Karpas-422 (cell line): ENCODE results near the gene LAP3. TPM values are rescaled to one million over a fixed set of nuclear protein-coding genes. Genes with fewer than 3 reads are reported as not detected.

Source experiments
- DNase-seq: peaks from one replicate; pipeline ENCODE4 v3.0.0-alpha.2; 2015
- H2AFZ ChIP-seq: fragments of 200-600 bp; sonication (generic); 2 replicates; pipeline ENCODE4 v1.6.1; 2014; ENCODE audit warnings: antibody characterized with exemption, low read length, mixed read lengths
- H3K27ac ChIP-seq: fragments of 200-600 bp; sonication (generic); 2 replicates; pipeline ENCODE4 v1.5.1; 2014; ENCODE audit warnings: mild to moderate bottlenecking, low read length, moderate library complexity
- H3K27me3 ChIP-seq: fragments of 200-600 bp; sonication (generic); 2 replicates; pipeline ENCODE4 v1.6.1; 2014; ENCODE audit warnings: low read length, mixed read lengths
- H3K36me3 ChIP-seq: fragments of 200-600 bp; sonication (generic); 2 replicates; pipeline ENCODE4 v1.6.1; 2014; ENCODE audit warnings: low read length, mixed read lengths; ENCODE audit not compliant: insufficient read depth
- H3K4me1 ChIP-seq: fragments of 200-600 bp; sonication (generic); 2 replicates; pipeline ENCODE4 v1.6.1; 2014; ENCODE audit warnings: mild to moderate bottlenecking, low read length, mixed read lengths
- H3K4me2 ChIP-seq: fragments of 200-600 bp; sonication (generic); 2 replicates; pipeline ENCODE4 v1.6.1; 2014; ENCODE audit warnings: low read length, low read depth, mild to moderate bottlenecking; ENCODE audit not compliant: poor library complexity, severe bottlenecking
- H3K4me3 ChIP-seq: fragments of 200-600 bp; sonication (generic); 2 replicates; pipeline ENCODE4 v1.5.1; 2014; ENCODE audit warnings: mild to moderate bottlenecking, antibody characterized with exemption, low read length, mixed read lengths
- H3K79me2 ChIP-seq: fragments of 200-600 bp; sonication (generic); 2 replicates; pipeline ENCODE4 v1.6.1; 2014; ENCODE audit warnings: mild to moderate bottlenecking, low read length, mixed read lengths
- H3K9ac ChIP-seq: fragments of 200-600 bp; sonication (generic); 2 replicates; pipeline ENCODE4 v1.6.0; 2014; ENCODE audit warnings: low read length
- H3K9me2 ChIP-seq: fragments of 200-600 bp; sonication (generic), shearing (Covaris generic); replicated peaks from 2 replicates; pipeline ENCODE4 v1.6.0; 2014; ENCODE audit warnings: mild to moderate bottlenecking, low read length, moderate library complexity; ENCODE audit not compliant: insufficient read depth
- H3K9me3 ChIP-seq: fragments of 300-700, 200-600 bp; sonication (generic); 2 replicates; pipeline ENCODE4 v1.6.1; 2014; ENCODE audit warnings: low read length, mixed read lengths
- H4K20me1 ChIP-seq: fragments of 200-600 bp; sonication (generic); 2 replicates; pipeline ENCODE4 v1.6.1; 2014; ENCODE audit warnings: mild to moderate bottlenecking, antibody characterized with exemption, low read length, low read depth; ENCODE audit not compliant: insufficient read depth
- total RNA-seq: library from RNA; depleted of rRNA; stranded (reverse); fragments of >200 nt; shearing (Covaris generic); gene quantifications from 2 replicates; pipeline ENCODE4 v1.2.3, GENCODE V29; 2014; ENCODE audit warnings: low replicate concordance

Gene LAP3
- total RNA-seq, 1 experiment from 2014 or later = 146 TPM

DNA sequence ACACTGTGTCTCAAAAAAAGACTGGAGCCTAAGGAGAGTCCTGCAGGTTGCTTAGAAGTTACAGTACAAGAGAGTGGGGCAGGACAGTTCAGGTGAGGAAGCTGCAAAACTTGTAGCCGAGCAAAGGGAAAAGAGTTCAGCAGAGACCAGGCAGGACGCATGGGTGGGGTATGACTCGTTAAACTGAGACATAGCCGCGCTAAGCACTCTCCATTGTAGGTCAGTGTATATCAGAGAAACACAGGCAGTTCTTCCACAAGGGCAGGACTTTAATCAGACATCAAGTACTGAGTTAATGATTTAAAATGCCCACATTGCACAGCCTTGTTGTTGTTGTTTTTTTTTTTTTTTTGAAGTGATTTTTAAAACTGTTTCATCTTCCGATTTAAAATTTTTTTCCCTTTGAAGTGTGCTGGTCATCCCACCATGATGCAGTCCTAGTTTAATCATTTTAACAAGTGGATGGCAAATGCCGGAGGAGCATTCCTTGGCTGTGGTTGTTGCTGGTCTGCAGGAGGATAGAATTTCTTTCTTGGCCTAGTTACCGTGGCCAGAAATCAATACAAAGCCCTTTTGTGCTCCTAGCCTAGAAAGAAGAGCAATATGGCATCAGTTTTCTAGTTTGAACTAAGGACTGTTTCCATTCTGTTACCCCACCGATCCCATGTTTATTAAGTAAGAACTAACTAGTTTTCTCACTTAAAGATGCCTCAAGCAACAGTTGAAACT is 10.3 kb downstream of the LAP3 start:
- H2AFZ ChIP-seq = no peak overlapping the region
- H3K9me2 ChIP-seq = no peaks in the 10 kb centered on the region
- 0 out of 2 replicates have a peak overlapping the region, but pooled peaks have one; percentile 42 for H3K27ac ChIP-seq
- H3K4me3 ChIP-seq = no peak overlapping the region
- H3K27me3 ChIP-seq = no peaks in the 10 kb centered on the region
- H3K79me2 ChIP-seq = peaks cover 19% of the 10 kb centered on the region
- H4K20me1 ChIP-seq = peaks cover 9% of the 10 kb centered on the region; the same call in 1 of the 2 replicates
- H3K9ac ChIP-seq = no peak overlapping the region
- no peak for DNase-seq
- H3K4me1 ChIP-seq = peaks cover 20% of the 10 kb centered on the region
- no peaks in the 10 kb centered on the region for H3K9me3 ChIP-seq
- H3K36me3 ChIP-seq = peaks cover 78% of the 10 kb centered on the region
- H3K4me2 ChIP-seq = no peak overlapping the region

- H4K20me1 ChIP-seq = peaks cover 4% of the 10 kb centered on the region; the same call in 1 of the 2 replicates
These were observed 12.4 kb downstream of the LAP3 start for GRCh38 chr4:17589355-17589754.

GRCh38 chr4:17595471-17596005 is 18.5 kb downstream of the LAP3 start:
- Histone ChIP-seq H3K9me2 (no peaks in the 10 kb centered on the region), H3K4me2 (peak overlapping the region; percentile 78), H3K27ac (peak overlapping the region; percentile 98), H3K4me1 (peaks cover 74% of the 10 kb centered on the region), H3K27me3 (no peaks in the 10 kb centered on the region), H3K9ac (peak overlapping the region; percentile 67), H4K20me1 (peaks cover 2% of the 10 kb centered on the region), H3K4me3 (peak overlapping the region; percentile 44), H3K9me3 (no peaks in the 10 kb centered on the region), H2AFZ (no peak overlapping the region), H3K79me2 (peaks cover 35% of the 10 kb centered on the region), H3K36me3 (peaks cover 48% of the 10 kb centered on the region)
- DNase-seq = peak; percentile 95

More at GRCh38 chr4:17589355-17589754, 12.4 kb downstream of the LAP3 start:
- H3K9ac ChIP-seq = no peak overlapping the region
- H3K27ac ChIP-seq = peak overlapping the region; percentile 98
- H3K9me2 ChIP-seq = no peaks in the 10 kb centered on the region
- H3K4me3 ChIP-seq = no peak overlapping the region
- no peak overlapping the region for H2AFZ ChIP-seq
- no peak for DNase-seq
- H3K4me1 ChIP-seq = peaks cover 40% of the 10 kb centered on the region
- no peaks in the 10 kb centered on the region for H3K27me3 ChIP-seq
- peaks cover 68% of the 10 kb centered on the region for H3K36me3 ChIP-seq
- H3K9me3 ChIP-seq = no peaks in the 10 kb centered on the region
- no peak overlapping the region for H3K4me2 ChIP-seq
- peaks cover 16% of the 10 kb centered on the region; the same call in 1 of the 2 replicates for H3K79me2 ChIP-seq

DNA sequence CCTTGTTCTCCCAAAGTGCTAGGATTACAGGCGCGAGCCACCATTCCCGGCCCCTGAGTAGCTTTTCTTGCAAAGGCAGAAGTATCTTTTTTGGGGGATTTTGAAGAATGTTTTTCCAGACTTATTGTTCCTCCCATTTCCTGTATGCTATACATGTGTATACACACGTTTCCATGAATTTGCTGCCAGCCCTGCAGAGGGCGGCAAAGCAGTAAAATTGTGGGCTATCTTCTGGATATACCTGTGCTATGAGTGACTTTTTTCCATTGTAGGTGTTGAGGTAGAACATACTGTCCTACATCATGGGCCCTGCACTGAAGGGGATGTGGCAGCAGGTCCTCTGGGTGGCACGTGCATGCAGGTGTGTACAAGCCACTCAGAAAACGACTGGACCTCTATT is 20.5 kb downstream of the LAP3 start:
- Histone ChIP-seq H3K9me2 (no peaks in the 10 kb centered on the region), H3K9ac (no peak overlapping the region), H3K27ac (peak overlapping the region; percentile 98), H3K27me3 (no peaks in the 10 kb centered on the region), H3K9me3 (no peaks in the 10 kb centered on the region), H3K4me2 (no peak overlapping the region), H3K79me2 (peaks cover 50% of the 10 kb centered on the region), H3K4me3 (no peak overlapping the region), H4K20me1 (peaks cover 6% of the 10 kb centered on the region), H2AFZ (no peak overlapping the region), H3K4me1 (peaks cover 67% of the 10 kb centered on the region), H3K36me3 (peaks cover 62% of the 10 kb centered on the region)
- no peak for DNase-seq

GRCh38 chr4:17599826-17600225 is 22.8 kb downstream of the LAP3 start:
- no peak overlapping the region for H3K9ac ChIP-seq
- peaks cover 58% of the 10 kb centered on the region for H3K36me3 ChIP-seq
- no peak overlapping the region for H3K4me2 ChIP-seq
- peaks cover 45% of the 10 kb centered on the region for H3K4me1 ChIP-seq
- peaks cover 6% of the 10 kb centered on the region for H4K20me1 ChIP-seq
- H3K4me3 ChIP-seq = no peak overlapping the region
- no peak overlapping the region for H2AFZ ChIP-seq
- H3K79me2 ChIP-seq = peaks cover 50% of the 10 kb centered on the region
- no peaks in the 10 kb centered on the region for H3K27me3 ChIP-seq
- H3K9me3 ChIP-seq = no peaks in the 10 kb centered on the region
- no peak for DNase-seq
- H3K27ac ChIP-seq = peak overlapping the region; percentile 54
- no peaks in the 10 kb centered on the region for H3K9me2 ChIP-seq

DNA sequence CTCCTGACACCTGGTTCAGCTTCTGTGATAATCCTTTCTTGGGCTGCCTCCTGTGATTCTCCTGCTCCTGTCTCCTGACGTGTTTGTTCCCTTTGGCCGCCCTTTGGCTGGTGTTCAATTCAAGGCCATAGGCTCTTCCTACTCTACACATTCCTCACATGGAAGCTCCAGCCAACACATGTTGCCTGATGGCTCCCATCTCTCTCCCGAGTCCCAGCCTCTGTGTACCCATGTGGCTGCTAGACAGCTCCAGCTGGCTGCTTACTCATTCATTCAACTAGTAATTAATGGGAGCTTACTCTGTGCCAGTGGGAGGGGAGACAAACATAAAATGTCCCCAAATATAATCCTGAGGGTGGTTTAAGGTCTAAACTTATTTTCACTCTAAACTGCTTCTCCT is 28.2 kb downstream of the LAP3 start:
- H3K9ac ChIP-seq = no peak overlapping the region
- no peaks in the 10 kb centered on the region for H3K27me3 ChIP-seq
- H4K20me1 ChIP-seq = peaks cover 6% of the 10 kb centered on the region; the same call in 1 of the 2 replicates
- H3K27ac ChIP-seq = no peak overlapping the region
- peaks cover 13% of the 10 kb centered on the region for H3K4me1 ChIP-seq
- peaks cover 19% of the 10 kb centered on the region for H3K79me2 ChIP-seq
- peaks cover 52% of the 10 kb centered on the region for H3K36me3 ChIP-seq
- no peak overlapping the region for H2AFZ ChIP-seq
- DNase-seq = no peak
- H3K4me2 ChIP-seq = no peak overlapping the region
- H3K9me2 ChIP-seq = no peaks in the 10 kb centered on the region
- H3K9me3 ChIP-seq = no peaks in the 10 kb centered on the region
- H3K4me3 ChIP-seq = no peak overlapping the region

DNA sequence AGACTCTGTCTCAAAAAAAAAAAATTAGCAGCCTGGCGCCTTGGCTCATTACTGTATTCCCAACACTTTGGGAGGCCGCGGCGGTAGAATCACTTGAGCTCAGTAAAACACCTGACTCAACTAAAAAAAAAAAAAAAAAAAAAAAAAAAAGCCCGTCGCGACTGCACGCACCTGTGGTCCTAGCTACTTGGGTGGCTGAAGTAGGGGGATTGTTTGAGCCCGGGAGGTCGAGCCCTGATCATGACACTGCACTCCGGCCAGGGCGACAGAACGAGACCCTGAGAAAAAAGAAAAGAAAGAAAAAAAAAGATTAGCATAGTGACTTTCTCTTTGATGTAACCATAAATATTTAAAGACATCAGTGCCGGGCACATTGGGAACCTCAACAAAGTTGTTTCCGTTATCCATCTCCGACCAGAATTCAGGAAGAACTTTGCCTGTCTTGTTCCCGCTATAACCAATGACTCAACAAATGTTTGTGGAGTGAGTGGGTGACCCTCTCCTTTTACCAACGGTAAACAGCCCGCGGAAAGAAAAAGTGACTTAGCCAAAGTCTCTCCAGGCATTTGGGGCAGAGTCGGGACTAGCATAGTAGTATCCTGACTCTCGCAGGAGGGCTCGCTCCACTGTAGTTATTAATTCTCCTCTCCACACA is 36.9 kb downstream of the LAP3 start:
- Histone ChIP-seq H3K4me1 (peaks cover 38% of the 10 kb centered on the region), H3K9me3 (no peaks in the 10 kb centered on the region), H2AFZ (peak overlapping the region; percentile 89), H3K4me3 (peak overlapping the region; percentile 92), H4K20me1 (peaks cover 32% of the 10 kb centered on the region), H3K4me2 (peak overlapping the region; percentile 100), H3K79me2 (peaks cover 49% of the 10 kb centered on the region), H3K27me3 (no peaks in the 10 kb centered on the region), H3K36me3 (peaks cover 9% of the 10 kb centered on the region; the same call in 1 of the 2 replicates), H3K9ac (peak overlapping the region; percentile 93), H3K9me2 (no peaks in the 10 kb centered on the region), H3K27ac (peak overlapping the region; percentile 71)
- peak; percentile 43 for DNase-seq
